Endothelial cell of umbilical vein (primary cell): ENCODE measurements around the gene FCRL2. TPM values are rescaled to one million over a fixed set of nuclear protein-coding genes. Genes with fewer than 3 reads are reported as not detected.

Experiments used
- BruUV-seq: library from RNA; stranded (reverse); fragments of 400-500 nt; replicated peaks from 2 replicates; lab custom pipeline; 2021; lab: Mats Ljungman, UMichigan
- CTCF ChIA-PET: fragments of 300-600, 350-600 bp; sonication (Branson Sonifier 250); formaldehyde crosslinking; loops from one replicate; lab custom pipeline; 2021; ENCODE audit warnings: antibody characterized with exemption, inconsistent platforms; lab: Charles Lee
- POLR2A ChIA-PET: fragments of 300-600, 350-600 bp; sonication (Branson Sonifier 250); formaldehyde crosslinking; loops from one replicate; lab custom pipeline; 2021; ENCODE audit warnings: antibody characterized with exemption, inconsistent platforms; lab: Charles Lee
- DNase-seq: peaks from one replicate; pipeline ENCODE4 v3.0.0-alpha.2; 2011; ENCODE audit warnings: low read depth, low spot score
- FAIRE-seq: peaks from 2 replicates; lab custom pipeline; 2011; peaks lifted over from hg19 to GRCh38; lab: Jason Lieb, UNC
- H2AFZ ChIP-seq: 2 replicates; pipeline ENCODE4 v1.6.0; 2012; ENCODE audit warnings: low read depth, low read length, control low read depth, inconsistent platforms
- H3K27ac ChIP-seq: 2 replicates; pipeline ENCODE4 v1.5.1; 2011; ENCODE audit warnings: low read depth, mild to moderate bottlenecking, control low read depth, low read length, moderate library complexity; ENCODE audit not compliant: insufficient read depth
- H3K27me3 ChIP-seq, 2 experiments: 2 replicates each; pipeline versions ENCODE4 v1.6.0 to v1.6.1; 2011; ENCODE audit warnings: low read length in 2 of 2, mixed read lengths in 1 of 2; ENCODE audit not compliant: control insufficient read depth in 2 of 2, insufficient read depth in 2 of 2
- H3K36me3 ChIP-seq, 2 experiments: 2 replicates in 1 of 2; 3 replicates in 1 of 2; pipeline ENCODE4 v1.5.1; 2011; ENCODE audit warnings: low read length in 2 of 2, mild to moderate bottlenecking in 1 of 2, moderate library complexity in 1 of 2; ENCODE audit not compliant: control insufficient read depth in 2 of 2, insufficient read depth in 2 of 2; ENCODE audit errors: extremely low read depth in 1 of 2
- H3K4me1 ChIP-seq: 3 replicates; pipeline ENCODE4 v1.5.1; 2011; ENCODE audit warnings: mild to moderate bottlenecking, low read length; ENCODE audit not compliant: control insufficient read depth, insufficient read depth; ENCODE audit errors: extremely low read depth
- H3K4me2 ChIP-seq: 2 replicates; pipeline ENCODE4 v1.6.1; 2011; ENCODE audit warnings: low read length, control low read depth, mixed read lengths; ENCODE audit not compliant: insufficient read depth
- H3K4me3 ChIP-seq, 3 experiments: fragments of 200-600 bp in 1 of 3; sonication (generic), shearing (Covaris generic) in 1 of 3; replicated peaks in 1 of 3; 2 replicates each; pipeline ENCODE4 v1.5.1; 2011 to 2016; ENCODE audit warnings: control low read depth in 3 of 3, low read length in 3 of 3, mild to moderate bottlenecking in 2 of 3, inconsistent platforms in 1 of 3, low read depth in 1 of 3, moderate library complexity in 1 of 3; ENCODE audit not compliant: insufficient read depth in 1 of 3
- H3K79me2 ChIP-seq: 2 replicates; pipeline ENCODE4 v1.6.0; 2012; ENCODE audit warnings: low read length, inconsistent platforms; ENCODE audit not compliant: control insufficient read depth, insufficient read depth
- H3K9ac ChIP-seq: replicated peaks from 2 replicates; pipeline ENCODE3; 2011; ENCODE audit warnings: low read length, control low read depth; ENCODE audit not compliant: insufficient read depth; ENCODE audit errors: extremely low read depth
- H3K9me1 ChIP-seq: replicated peaks from 3 replicates; pipeline ENCODE4 v1.6.0; 2011; ENCODE audit warnings: mild to moderate bottlenecking, low read length; ENCODE audit not compliant: control insufficient read depth, insufficient read depth; ENCODE audit errors: extremely low read depth
- H3K9me3 ChIP-seq: replicated peaks from 2 replicates; pipeline ENCODE4 v1.5.1; 2012; ENCODE audit warnings: low read length, inconsistent platforms; ENCODE audit not compliant: control insufficient read depth, insufficient read depth
- H4K20me1 ChIP-seq: replicated peaks from 2 replicates; pipeline ENCODE3; 2011; ENCODE audit warnings: mild to moderate bottlenecking, low read length; ENCODE audit not compliant: control insufficient read depth, insufficient read depth; ENCODE audit errors: extremely low read depth
- EZH2 ChIP-seq: IDR thresholded peaks from 2 replicates; pipeline ENCODE4 v1.6.1; 2012; ENCODE audit warnings: borderline replicate concordance, low read depth, mild to moderate bottlenecking, moderate library complexity, low read length, inconsistent platforms; ENCODE audit not compliant: severe bottlenecking
- FOS ChIP-seq: IDR thresholded peaks from 2 replicates; pipeline ENCODE4 v1.6.1; 2011; ENCODE audit warnings: mild to moderate bottlenecking, low read length, moderate library complexity, borderline replicate concordance; ENCODE audit not compliant: insufficient read depth
- GATA2 ChIP-seq: IDR thresholded peaks from 2 replicates; pipeline ENCODE4 v1.7.0; 2011; ENCODE audit warnings: low read depth, mild to moderate bottlenecking, moderate library complexity, mixed read lengths, low read length; ENCODE audit not compliant: insufficient read length, insufficient read depth
- JUN ChIP-seq: IDR thresholded peaks from 2 replicates; pipeline ENCODE4 v1.6.1; 2011; ENCODE audit warnings: borderline replicate concordance, low read depth; ENCODE audit not compliant: insufficient read length, insufficient read depth
- MYC ChIP-seq: IDR thresholded peaks from one replicate; pipeline ENCODE4 v1.6.1; 2011; ENCODE audit warnings: mild to moderate bottlenecking, low read depth, low read length
- POLR2A ChIP-seq: IDR thresholded peaks from 2 replicates; pipeline ENCODE4 v1.6.1; 2012; ENCODE audit warnings: low read depth, mild to moderate bottlenecking, control low read depth, low read length
- POLR2AphosphoS5 ChIP-seq: IDR thresholded peaks from 2 replicates; pipeline ENCODE4 v1.6.1; 2012; ENCODE audit warnings: low read depth, mild to moderate bottlenecking, control low read depth, low read length, moderate library complexity; ENCODE audit not compliant: insufficient read depth
- dilution Hi-C: fragments of 300-500 bp; cut with MboI; formaldehyde crosslinking; loops from one replicate; pipeline ENCODE4 v1.15.0; 2019; ENCODE audit warnings: low sequenced_read_pairs; ENCODE audit not compliant: extremely low pct_ligation_motif_present
- intact Hi-C: fragments of 100-400 bp; cut with micrococcal nuclease; formaldehyde crosslinking; loops from one replicate; pipeline ENCODE4 v1.10.0; 2022
- polyA plus RNA-seq, 4 experiments: library from polyadenylated mRNA; depleted of rRNA in 3 of 4; stranded (reverse) in 3 of 4; unstranded in 1 of 4; fragments of >200 nt; gene quantifications; 2 replicates each; pipeline versions ENCODE4 v1.2.1 to v1.2.3, GENCODE V29; 2011 to 2012; ENCODE audit warnings: missing spikeins in 1 of 4
- total RNA-seq: library from RNA; stranded (reverse); gene quantifications from 2 replicates; pipeline ENCODE4 v1.2.3, GENCODE V29; 2021
- TF ChIP-seq, protein P1 (sequence below), 2 donors: IDR thresholded peaks; 1 replicate in 1 of 2; 2 replicates in 1 of 2; pipeline ENCODE4 v1.5.1; 2011; ENCODE audit warnings: low read length in 2 of 2, mild to moderate bottlenecking in 2 of 2, moderate library complexity in 2 of 2, control low read depth in 1 of 2, inconsistent platforms in 1 of 2, low read depth in 1 of 2; ENCODE audit not compliant: insufficient read depth in 1 of 2; ENCODE audit errors: extremely low read depth in 1 of 2
- TF ChIP-seq, protein P2 (sequence below): IDR thresholded peaks from 2 replicates; pipeline ENCODE4 v1.6.1; 2011; ENCODE audit not compliant: insufficient read depth, insufficient read length

The FCRL2 gene
- total and polyA plus RNA-seq, 2 donors (not counting 3 experiments of a cell fraction or from before 2014, with no cell fraction given) = not detected

DNA sequence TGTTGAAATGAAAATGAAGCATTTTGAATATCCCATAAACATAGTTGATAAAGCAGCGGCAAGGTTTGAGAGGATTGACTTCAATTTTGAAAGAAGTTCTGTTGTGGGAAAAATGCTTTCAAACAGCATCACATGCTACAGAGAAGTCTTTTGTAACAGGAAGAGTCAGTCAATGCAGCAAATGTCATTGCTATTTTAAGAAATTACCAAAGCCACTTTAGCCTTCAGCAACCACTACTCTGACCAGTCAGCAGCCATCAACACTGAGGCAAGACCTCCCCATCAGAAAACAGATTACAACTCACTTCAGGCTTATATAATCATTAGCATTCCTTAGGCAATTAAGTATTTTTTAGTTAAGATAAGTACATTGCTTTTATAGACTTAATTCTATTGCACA is 42.6 kb downstream of the FCRL2 start:
- Histone ChIP-seq H2AFZ (no peak overlapping the region), H3K9me1 (no peaks in the 10 kb centered on the region), H3K36me3 (no peaks in the 10 kb centered on the region), H3K27me3 (no peaks in the 10 kb centered on the region), H3K79me2 (no peaks in the 10 kb centered on the region), H3K9ac (no peak overlapping the region), H3K4me1 (no peaks in the 10 kb centered on the region), H3K27ac (no peak overlapping the region), H3K4me3 (no peak overlapping the region), H4K20me1 (no peaks in the 10 kb centered on the region), H3K4me2 (no peak overlapping the region), H3K9me3 (no peaks in the 10 kb centered on the region)
- BruUV-seq = no TSS peak
- DNase-seq (no peak), FAIRE-seq (no peak)
- POLR2A ChIA-PET = no interaction called here
- TF ChIP-seq JUN (no peak), FOS (no peak), EZH2 (no peak), POLR2AphosphoS5 (no peak), POLR2A (no peak), GATA2 (no peak), MYC (no peak)
- TF ChIP-seq, protein P1, sequence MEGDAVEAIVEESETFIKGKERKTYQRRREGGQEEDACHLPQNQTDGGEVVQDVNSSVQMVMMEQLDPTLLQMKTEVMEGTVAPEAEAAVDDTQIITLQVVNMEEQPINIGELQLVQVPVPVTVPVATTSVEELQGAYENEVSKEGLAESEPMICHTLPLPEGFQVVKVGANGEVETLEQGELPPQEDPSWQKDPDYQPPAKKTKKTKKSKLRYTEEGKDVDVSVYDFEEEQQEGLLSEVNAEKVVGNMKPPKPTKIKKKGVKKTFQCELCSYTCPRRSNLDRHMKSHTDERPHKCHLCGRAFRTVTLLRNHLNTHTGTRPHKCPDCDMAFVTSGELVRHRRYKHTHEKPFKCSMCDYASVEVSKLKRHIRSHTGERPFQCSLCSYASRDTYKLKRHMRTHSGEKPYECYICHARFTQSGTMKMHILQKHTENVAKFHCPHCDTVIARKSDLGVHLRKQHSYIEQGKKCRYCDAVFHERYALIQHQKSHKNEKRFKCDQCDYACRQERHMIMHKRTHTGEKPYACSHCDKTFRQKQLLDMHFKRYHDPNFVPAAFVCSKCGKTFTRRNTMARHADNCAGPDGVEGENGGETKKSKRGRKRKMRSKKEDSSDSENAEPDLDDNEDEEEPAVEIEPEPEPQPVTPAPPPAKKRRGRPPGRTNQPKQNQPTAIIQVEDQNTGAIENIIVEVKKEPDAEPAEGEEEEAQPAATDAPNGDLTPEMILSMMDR (IDR thresholded peaks at IDR 0.05; ENCODE audit: extremely low read depth in 1 of 2, insufficient read depth in 1 of 2, low read depth in 1 of 2, low read length in 2 of 2) = no peak
- TF ChIP-seq, protein P2, sequence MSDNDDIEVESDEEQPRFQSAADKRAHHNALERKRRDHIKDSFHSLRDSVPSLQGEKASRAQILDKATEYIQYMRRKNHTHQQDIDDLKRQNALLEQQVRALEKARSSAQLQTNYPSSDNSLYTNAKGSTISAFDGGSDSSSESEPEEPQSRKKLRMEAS = no peak
- dilution Hi-C loops = no loop called here
- CTCF ChIA-PET = no interaction called here
- intact Hi-C loops = no loop called here
